HG02678 (cell line): Measurements from ENCODE around the gene SORL1-AS1.

Source experiments
- ATAC-seq: cut with Tn5 transposase; IDR thresholded peaks from one replicate; pipeline ENCODE4 v1.9.1; 2021; ENCODE audit warnings: mild to moderate bottlenecking, moderate library complexity; ENCODE audit not compliant: unreplicated experiment

Gene SORL1-AS1

DNA sequence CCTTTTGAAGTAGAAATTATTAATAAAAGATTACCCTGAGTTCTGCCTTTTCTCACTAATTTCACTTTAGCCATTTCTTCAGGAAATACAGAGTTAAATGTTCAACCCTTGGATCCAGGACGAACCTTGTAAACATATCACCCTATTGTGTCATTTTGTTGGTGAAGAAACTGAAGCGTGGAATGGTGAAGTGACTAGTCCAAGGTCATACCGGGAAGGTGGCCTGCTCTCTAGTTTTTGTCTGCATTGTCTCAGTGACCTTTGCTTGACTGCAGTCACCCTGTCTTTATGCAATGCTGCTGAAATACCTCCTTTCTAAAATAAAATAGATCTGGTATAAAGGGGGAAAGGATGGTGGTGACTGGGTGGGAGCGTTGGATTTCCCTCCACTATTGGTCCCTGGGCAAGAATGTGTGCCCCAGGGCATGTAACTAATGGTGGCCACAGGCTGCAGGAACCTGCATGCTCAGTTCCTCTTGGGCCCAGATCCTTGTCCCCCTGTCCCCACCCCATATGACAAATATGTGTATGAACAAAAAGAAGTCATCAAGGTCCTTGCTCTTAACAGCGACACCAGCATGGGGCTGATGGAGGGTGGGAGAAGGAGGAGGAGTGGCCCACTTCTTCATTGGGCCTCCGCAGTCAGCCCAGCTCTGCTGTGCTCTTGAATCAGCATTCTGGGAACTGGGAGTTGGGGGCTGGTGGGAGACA lies 977 bp upstream of the SORL1-AS1 start:
- ATAC-seq, result no peak

DNA sequence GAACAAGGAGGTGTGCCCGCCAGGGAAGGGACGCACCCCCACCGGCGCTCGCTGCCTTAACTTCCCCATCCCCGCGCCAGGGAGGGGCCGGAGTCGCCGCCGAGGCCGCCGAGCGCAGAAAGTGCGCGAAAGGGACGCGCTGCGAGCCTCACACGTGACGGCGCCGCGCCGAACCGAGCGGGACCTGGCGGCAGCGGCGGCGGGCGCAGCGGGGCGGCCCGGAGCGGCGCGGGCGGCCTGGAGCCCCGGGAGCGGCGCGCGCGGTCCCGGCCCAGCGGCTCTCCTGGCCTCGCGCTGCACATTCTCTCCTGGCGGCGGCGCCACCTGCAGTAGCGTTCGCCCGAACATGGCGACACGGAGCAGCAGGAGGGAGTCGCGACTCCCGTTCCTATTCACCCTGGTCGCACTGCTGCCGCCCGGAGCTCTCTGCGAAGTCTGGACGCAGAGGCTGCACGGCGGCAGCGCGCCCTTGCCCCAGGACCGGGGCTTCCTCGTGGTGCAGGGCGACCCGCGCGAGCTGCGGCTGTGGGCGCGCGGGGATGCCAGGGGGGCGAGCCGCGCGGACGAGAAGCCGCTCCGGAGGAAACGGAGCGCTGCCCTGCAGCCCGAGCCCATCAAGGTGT lies 670 bp downstream of the SORL1-AS1 start, which contains the start of gene SORL1:
TSS of gene SORL1 (plus strand) at position 329 of the 623 bp plus-strand sequence. CDS start at position 347, 18 bp downstream.
- ATAC-seq, result peak; percentile 54

DNA sequence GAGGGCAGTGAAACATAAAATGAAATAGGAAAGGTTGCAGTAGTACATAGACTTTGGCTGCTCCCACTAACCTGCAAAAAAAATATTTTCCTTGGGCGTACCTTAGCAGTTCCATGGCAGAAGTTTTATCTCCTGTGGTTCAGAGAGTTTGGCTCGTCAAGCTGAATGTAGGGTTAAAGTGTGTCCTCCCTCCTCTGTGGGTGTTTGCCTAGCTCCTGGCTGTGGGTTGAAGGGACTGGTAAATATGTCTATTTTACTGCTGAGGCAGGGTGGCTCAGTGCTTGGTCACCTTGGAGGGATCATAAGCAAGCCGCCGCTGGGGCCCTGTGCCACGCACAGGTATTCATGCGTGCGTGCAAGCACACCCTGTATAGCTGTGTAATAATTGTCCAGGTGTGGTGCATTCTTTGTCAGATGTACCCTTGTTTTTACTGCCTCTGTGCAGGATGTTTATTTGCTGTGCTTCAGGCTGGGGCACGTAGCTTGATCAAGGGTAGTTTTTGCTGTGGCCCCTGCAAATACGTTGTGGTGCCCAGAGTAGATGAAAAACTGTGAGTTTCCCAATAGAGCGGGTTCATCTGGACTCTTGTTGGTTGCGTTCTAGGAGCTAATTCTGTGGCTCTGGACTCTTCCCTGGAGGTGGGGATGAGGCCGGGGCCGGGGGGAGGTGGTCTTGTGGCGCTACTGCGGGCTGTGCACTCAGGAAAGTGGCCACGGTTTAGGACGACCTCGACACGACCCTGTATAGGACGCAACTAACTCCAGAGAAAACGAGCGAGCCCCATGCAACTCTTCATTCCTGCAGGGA lies 1.4 kb downstream of the SORL1-AS1 start:
- peak; percentile 0 for ATAC-seq

DNA sequence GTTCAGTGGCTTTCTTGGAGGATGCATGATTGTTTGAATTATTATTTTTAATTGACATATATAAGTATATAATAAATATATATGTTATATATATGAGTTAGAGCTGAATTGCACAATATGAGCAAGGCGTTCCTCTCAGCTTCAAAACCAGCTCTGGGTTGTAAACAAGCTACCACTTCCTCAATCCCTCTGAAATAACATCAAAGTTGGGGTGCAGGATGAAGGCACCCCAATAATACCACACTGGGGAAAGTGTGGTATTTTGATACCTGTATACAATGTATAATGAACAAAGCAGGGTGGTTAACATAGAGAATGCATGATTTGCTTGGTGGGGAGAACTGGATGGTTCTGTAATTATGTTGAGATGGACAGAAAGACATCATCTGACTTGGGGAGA lies 2.4 kb downstream of the SORL1-AS1 start:
- ATAC-seq, result no peak

DNA sequence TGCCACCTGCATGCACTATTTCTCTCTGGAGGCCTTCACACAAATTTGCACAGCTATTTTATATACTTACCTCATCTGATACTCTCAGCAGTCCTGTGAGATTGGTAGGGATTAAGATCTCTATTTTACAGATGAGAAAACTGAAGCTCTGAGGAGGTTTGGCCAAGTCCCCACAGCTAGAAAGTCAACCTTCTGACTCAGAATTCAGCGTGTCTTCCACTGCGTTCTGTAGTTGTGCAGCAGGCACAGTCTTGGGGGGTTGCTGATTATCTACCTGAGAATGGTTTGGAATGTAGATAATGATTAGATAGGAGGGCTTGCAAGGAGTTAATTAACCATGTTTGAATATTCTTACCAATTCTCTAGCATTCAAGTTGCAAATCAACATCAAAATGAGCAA lies 3.1 kb downstream of the SORL1-AS1 start:
- no peak for ATAC-seq

DNA sequence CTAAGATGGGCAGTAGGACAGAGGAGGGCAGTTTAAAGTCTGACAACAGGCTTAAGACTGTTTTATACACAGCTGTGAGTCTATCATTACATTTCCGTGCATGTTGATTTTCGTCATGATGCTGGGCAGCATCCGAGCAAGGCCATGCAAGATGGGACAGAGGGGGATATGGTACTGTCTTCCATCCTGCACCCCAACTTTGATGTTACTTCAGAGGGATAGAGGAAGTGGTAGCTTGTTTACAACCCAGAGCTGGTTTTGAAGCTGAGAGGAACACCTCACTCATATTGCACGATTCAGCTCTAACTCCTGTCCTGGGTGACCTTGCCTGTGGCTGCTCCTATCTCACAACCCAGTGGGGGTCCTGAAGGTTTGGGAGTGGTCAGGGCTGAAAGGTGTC lies 3.6 kb downstream of the SORL1-AS1 start:
- ATAC-seq, result no peak

DNA sequence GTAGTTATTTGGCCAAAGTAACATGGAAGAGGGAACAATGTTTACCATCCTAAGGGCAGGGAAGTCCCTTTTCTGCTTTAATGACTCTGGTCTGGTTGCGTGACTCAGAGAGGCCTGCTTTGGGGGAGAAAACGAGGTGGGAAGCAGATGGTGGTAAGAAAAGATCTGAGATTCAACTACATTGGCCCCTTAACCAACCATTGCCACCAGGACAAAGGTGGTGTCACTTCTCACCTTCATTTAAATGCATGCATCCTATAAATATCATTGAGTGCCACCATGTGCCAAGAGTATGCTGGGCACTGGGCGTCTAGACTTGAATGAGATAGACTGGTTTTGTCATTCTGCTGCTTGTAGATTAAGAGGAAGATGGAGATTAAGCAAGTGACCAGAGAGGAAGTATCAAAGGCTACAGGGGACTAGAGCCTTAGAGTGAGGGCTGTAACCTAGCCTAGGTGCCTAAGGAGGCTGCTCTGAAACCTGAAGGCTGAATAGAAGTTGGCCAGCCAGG lies 4.3 kb downstream of the SORL1-AS1 start:
- no peak for ATAC-seq

DNA sequence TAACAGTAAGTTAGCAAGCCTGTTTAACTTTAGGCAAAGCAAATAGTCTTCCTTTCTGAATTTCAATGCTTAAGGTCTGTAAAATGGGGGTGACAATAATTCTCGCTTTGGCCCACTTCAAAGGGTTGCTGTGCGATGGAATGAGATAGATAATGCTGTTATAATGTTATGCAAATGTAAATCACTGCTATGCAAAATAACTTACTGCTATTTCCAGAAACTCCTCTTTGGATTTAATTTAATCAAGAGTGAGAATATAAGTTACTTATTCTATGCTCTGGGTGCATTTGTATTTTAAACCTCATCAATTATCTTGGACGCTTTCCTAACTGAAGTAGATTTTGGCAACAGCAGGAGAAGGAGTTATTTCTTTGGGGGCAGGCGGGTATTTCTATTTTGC lies 4.8 kb downstream of the SORL1-AS1 start:
- no peak for ATAC-seq

DNA sequence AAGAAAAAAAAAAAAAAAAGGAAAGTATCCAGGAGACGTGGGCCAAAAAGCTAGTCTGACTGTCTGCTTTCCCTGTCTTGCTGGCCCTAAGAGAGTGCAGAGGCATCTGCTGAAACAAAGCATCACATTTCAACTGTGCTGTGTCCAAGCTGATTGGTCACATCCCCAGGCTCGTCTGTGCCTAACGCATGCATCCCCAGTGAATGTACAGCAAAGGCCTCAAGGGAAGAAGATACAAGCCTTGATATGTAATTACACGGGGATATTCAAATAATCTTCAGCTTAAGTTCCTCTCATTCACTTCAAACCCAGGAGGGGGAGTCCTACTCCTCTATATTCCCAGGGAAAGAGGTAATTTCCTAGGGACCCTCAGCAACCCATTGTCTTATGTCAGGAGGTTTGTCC lies 6.0 kb downstream of the SORL1-AS1 start:
- peak; percentile 30 for ATAC-seq

DNA sequence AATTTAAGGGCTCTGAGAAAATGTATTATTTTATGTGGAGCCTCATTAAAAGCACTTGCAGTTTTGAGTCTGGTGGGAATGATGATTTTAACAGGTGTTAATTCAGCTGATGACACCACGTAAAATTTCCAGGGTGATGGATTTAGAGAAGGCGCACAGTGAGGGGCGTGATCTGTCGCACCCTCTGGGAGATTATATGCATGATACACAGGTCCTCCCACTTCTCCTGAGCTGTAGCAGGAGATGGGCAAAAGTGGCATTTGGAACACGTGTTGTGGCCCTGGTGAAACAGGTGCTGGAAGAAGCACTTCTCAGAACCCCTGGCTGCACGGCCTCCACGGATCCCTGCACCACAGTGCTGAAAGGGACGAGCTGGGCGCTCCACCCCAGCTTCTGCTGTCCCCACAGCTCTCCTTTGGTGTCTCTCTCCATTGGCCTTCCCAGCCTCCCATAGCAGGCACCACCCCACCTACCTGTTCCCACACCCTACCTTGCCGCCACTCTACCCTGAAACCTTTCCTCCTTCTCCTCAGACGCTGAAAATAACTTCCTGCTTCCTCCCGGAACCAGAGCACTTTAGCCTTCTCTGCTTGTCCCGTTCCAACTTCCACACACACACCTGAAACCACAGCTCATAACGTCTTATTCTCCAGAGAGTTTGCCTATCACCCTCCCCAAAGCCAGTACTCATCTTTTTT lies 7.5 kb downstream of the SORL1-AS1 start:
- peak; percentile 13 for ATAC-seq

DNA sequence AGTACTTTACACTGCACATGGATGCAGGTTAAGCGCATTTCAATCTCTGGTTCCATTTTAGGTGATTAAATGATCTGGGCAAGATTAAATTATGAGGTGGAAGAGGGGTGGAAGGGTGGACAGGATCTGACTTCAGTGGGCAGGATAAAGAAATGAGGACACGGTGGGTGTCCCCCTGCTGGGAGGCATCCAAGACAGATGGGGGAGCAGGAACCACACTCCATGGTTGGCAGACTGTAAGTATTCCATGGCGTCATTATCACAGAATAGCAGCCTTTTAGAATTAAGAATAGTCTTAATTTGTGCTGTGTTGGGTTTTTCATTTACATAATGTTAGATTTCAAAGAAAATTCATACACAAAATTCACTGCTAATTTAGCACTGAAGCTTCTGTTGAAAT lies 8.2 kb downstream of the SORL1-AS1 start:
- ATAC-seq, result no peak

DNA sequence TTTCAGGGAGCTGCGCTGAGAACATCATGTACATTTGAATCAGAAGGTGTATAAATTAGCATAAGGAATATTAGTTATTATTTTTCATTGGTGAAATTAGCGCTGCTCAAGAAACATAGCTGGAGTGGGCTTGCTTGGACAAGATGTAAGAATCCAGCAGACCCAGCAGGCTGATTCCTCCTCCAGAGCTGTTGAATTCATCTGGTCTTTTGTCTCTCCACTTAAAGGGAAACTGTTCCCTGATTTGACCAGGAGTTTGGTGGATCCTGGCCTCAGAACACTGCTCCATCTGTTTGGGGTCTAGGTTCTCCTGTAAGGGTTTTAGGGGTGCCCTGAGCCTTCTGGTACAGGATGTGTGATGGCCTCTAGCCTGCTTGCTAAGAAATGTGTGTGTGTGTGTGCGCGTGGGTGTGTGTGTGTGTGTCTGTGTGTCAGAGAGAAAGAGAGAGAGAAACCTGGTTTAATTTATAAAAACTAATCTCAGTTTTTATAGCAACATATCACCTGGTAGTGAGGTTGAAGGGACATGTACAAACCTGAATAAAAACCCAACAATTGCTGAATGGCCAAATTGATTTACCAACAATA lies 9.0 kb downstream of the SORL1-AS1 start:
- no peak for ATAC-seq

DNA sequence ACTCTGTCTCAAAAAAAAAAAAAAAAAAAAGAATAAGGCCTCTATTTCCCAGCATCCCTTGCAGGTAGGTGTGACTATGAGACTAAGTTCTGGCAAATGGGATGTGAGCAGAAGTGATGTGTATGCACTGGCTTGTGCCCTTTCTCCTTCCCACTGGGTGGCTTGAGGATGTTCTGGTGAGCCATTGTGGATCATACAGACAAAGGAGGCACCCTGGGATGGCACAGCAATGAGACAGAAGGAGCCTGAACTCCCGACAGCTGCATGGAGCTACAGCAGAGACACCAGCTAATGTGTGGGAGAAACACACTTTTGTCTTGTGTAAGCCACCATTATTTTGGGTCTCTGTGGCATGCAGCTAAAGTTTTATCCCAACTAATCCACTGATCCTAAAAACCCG lies 11.2 kb downstream of the SORL1-AS1 start:
- no peak for ATAC-seq

DNA sequence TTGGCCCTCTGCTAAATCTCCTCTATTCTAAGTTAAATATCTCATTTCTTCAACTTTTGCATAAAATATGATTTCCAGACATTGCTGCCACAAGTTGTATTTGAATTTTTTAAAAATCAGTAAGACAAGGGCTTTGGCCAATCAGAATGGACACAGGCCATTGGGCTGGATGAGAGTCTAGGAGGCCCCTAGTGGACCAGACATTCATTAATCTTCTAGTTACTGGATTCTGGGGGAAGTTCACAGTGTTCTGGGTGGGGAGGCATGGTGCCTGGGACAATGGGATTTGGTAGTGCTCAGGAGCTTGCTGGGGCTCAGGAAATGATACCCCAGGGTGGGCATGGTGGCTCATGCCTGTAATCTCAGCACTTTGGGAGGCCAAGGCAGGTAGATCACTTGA lies 13.0 kb downstream of the SORL1-AS1 start:
- no peak for ATAC-seq

DNA sequence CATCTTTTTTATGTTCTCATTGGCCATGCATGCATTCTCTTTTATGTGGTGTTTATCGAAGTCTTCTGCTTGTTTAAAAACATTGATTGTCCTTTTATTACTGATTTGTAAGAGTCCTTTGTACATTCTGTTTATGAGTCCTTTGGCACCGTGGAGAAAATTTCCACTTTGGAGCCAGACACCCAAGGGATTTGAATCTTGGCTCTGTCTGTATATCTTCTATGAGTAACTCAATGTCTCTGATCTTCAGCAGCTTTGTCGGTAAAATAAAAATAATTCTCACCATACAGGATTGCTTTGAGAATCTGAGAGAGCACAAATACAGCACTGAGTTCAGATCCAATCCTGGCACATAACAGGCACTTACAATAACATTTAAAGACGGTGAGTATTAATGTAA lies 13.4 kb downstream of the SORL1-AS1 start:
- ATAC-seq, result no peak

DNA sequence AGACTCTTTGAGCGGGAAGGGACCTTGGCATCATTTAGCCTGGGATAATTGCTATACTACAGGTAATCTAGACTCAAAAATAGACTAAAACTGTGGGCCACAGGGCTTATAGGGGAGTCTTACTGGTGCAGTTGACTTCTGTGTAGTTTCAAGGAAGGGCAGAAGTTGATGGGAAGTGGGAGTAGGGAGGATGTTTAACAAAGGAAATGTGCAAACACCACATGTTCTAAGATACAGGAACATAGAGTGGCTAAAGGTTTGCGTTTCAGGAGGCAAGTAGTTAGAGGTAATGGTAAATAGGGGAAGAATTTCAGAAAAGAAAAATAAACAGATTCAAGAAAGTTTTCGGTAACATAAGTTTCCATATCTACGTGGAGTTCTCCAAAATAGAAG lies 15.1 kb downstream of the SORL1-AS1 start:
- no peak for ATAC-seq

DNA sequence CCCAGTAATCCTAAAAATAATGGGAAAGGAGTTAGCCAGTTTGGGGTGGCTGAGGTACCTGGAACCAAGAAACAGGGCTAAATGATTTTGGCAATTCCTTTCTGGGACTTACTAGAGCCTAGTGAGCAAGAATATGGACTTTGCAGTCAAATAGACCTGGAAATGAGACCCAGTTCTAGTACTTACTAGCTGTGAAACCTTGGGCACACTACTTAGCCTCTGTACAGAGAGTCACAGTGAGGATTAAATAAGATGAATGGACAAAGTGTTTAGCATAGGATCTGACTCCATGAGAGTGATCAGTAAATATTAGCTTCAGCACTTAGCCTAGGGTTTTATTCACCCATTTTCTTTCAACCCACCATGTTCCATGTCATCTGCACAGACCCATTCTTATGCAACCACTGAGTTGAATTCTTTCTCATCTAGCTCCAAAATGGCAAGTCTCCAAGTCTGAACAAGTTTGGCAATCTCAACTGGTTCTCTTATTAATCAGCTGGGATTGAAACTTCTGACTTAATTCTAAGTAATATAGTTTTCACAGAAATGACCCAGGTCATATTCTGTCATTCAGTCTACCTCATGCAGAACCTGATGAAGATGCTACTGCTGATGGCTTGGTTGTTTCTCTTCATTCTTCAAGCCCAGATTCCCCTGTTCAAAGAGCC lies 15.6 kb downstream of the SORL1-AS1 start:
- no peak for ATAC-seq

DNA sequence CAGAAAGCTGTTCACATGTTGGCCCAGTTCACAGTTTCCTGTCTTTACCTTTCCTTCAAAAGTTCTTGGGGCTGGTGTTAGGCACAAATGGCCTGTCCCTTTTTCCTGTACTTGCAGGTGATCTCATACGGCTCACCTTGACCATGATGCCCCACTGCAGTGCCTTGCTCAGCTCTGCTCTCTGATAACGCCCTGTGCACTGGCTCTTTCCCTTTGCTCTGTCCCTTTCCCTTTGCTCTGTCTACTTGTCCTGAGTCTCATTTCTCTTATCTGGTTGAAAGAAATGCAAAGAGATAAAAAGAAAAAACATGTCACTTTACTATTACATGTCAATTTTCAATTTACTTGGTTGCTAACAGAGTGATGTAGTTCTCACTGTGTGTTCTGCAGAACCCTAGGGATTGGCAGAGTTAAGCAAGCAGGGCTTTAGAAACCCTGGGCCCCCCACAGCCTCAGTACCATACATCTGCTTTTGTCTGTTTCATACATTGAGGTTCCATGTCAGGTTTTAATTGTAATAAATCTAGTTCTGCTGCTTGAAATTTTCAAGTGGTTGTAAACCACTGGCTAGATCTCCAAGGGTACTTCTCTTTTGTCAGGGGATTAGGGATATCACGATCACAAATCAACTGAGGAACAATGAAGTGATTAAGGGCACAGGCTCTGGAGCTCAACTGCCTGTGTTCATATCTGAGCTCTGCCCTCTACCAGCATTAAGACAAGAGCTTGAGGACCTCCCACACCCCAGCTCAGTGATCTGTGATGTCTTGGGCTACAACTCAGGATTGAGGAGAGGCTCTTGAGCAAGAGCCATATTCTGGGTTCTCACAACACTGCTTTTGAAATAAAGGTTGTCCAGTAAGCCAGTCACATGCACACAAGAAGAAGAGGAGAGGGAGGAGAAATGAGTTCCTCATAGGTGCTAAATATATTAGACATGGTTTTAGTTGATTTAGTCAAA lies 16.9 kb downstream of the SORL1-AS1 start:
- ATAC-seq, result no peak

DNA sequence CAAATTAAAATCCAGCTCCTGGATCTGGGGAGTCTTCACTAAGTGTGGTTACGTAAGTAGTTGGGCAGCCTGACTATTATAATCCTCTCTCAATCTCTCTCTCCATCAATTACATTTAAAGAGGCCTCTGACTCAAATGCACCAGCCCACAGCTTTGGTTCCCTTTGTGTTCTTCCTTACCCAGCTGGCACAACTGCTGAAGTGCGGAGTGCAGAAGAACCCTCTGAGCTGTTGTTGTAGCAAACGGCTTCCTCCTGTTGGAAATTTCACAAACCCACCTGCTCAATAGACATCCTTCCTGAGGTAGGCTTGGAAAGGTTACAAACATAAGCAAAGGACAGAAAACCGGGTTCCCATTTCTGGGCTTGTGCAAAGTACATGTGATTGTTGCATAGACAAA lies 17.6 kb downstream of the SORL1-AS1 start:
- no peak for ATAC-seq
